Fibroblast of lung (primary cell): ENCODE results near the gene ZKSCAN3.

Source experiments
- EZH2 ChIP-seq: IDR thresholded peaks from 2 replicates; pipeline ENCODE4 v1.5.1; 2012; ENCODE audit warnings: low read length, control low read depth, mild to moderate bottlenecking; ENCODE audit errors: missing control alignments
- TF ChIP-seq, protein P1 (sequence below), 2 donors: IDR thresholded peaks in 1 of 2; conservative IDR thresholded peaks in 1 of 2; 1 replicate in 1 of 2; 2 replicates in 1 of 2; pipeline ENCODE4 v1.5.1; 2011 to 2012; ENCODE audit warnings: low read length in 2 of 2, control low read depth in 1 of 2, inconsistent platforms in 1 of 2, low read depth in 1 of 2, mild to moderate bottlenecking in 1 of 2

DNA sequence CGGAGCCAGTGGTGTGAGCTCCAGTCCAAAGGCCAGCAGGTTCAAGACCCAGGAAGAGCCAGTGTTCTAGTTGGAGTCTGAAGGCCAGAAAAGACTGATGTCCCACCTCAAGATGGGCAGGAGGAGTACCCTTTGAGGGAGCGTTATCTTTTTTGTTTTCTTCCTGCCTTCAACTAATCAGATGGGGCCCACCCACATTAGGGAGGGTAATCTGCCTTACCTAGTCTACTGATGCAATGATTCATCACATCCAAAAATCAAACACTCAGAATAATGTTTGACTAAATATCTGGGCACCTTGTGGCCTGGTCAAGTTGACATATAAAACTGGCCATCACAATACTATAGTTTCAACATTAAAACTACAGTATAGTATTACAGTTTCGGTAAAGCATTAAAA, 19.7 kb downstream of the ZKSCAN3 start:
- TF ChIP-seq EZH2: no peak
- TF ChIP-seq, protein P1, sequence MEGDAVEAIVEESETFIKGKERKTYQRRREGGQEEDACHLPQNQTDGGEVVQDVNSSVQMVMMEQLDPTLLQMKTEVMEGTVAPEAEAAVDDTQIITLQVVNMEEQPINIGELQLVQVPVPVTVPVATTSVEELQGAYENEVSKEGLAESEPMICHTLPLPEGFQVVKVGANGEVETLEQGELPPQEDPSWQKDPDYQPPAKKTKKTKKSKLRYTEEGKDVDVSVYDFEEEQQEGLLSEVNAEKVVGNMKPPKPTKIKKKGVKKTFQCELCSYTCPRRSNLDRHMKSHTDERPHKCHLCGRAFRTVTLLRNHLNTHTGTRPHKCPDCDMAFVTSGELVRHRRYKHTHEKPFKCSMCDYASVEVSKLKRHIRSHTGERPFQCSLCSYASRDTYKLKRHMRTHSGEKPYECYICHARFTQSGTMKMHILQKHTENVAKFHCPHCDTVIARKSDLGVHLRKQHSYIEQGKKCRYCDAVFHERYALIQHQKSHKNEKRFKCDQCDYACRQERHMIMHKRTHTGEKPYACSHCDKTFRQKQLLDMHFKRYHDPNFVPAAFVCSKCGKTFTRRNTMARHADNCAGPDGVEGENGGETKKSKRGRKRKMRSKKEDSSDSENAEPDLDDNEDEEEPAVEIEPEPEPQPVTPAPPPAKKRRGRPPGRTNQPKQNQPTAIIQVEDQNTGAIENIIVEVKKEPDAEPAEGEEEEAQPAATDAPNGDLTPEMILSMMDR (conservative IDR thresholded peaks at IDR 0.05 in 1 of 2, IDR thresholded peaks at IDR 0.05 in 1 of 2; ENCODE audit: low read depth in 1 of 2, low read length in 2 of 2): no peak
